GM18511 (cell line): ENCODE data around the gene DPYSL4.

Experiments
- ATAC-seq: cut with Tn5 transposase; IDR thresholded peaks from one replicate; pipeline ENCODE4 v1.9.1; 2021; ENCODE audit warnings: mild to moderate bottlenecking, moderate library complexity; ENCODE audit not compliant: unreplicated experiment

DPYSL4 gene

DNA sequence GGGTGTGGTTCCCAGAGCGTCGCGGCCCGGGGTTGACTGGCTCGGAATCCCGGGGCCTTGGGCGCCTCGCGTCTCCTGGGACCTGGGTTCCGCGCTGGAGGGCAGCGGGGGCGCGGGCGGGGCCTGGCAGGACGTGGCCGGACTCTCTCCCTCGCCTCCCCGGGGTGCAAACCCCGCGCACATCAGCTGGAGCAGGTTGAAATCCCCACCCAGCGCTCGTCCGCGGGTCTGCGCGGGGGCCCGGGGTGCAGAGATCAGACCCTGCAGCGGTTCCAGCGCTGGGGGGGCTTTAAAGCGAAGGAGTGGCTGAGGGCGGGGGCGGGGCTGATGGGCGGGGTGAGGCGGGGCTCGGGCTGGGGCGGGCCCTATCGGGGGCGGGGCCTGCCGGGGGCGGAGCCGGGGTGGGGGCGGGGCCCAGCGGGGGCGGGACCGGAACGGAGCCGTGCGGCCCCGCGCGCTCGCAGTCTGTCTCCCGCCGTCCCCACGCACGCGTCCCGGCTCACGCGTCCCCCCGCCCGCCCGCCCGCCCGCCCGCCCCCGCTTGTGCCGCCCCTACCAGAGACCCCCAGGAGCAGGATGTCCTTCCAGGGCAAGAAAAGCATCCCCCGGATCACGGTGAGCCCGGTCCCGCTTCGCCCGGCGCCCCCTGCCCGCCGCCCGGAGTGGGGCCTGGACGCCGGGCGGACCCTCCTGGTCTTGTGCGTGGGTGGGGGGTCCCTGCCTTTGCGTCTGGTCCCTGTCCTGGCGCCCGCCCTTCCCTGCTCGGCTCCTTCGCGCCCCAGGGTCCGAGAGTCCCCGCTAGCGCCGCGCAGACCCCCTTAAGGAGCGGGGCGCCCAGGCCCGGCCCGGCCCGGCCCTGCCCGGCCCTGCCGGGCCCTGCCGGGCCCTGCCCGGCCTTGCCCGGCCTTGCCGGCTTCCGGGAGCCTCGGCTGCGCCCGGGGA lies at the start of gene DPYSL4:
TSS of gene DPYSL4 (plus strand) at position 461 of the 942 bp plus-strand sequence. CDS start at position 577, 116 bp downstream.
- ATAC-seq = no peak

GRCh38 chr10:132137111-132138072 lies 49.4 kb upstream of the DPYSL4 start:
- ATAC-seq = no peak

GRCh38 chr10:132138133-132138532 lies 48.6 kb upstream of the DPYSL4 start:
- ATAC-seq = no peak

DNA sequence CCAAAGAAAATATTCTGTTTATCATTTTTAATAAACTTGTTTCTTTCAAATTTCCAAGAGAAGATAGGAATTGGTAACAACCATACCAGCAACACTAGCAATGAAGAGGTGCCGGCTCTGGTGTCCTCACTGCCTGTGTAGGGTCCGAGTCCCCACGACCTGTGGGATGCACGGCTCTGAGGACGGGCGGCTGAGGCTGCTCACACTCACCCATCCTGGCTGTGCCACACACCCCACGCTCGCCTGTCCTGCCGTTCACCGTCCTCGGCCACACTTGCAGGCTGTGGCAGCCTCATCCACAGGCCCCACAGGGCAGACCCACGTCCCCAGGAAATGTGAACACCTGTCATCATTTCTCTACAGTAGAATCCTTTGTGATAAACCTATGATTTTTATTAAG lies 48.2 kb upstream of the DPYSL4 start:
- no peak for ATAC-seq

DNA sequence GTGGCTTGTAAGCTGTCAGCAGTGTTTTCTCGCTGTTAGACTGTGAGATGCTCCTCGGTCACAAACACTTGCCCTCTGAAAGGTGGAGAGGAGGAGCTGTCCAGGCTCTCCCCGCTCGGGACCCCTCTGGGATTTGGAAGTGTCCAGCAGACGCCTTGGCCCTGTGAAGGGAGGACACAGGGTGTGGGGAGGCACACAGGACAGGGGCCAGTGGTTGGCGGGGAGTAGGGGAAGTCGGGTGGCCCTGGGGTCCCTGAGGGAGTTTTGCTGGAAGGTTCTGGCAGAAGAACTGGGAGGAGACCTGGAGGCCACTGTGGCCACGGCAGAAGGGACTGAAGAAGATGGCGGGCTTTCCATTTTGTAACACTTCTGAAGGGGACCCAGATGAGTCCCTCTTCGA lies 47.2 kb upstream of the DPYSL4 start:
- ATAC-seq = no peak

GRCh38 chr10:132140167-132140925 lies 46.4 kb upstream of the DPYSL4 start:
- no peak for ATAC-seq

GRCh38 chr10:132141076-132141475 lies 45.7 kb upstream of the DPYSL4 start:
- ATAC-seq = no peak

GRCh38 chr10:132141526-132142395 lies 45.0 kb upstream of the DPYSL4 start:
- ATAC-seq = peak; percentile 20

GRCh38 chr10:132142396-132143161 lies 44.2 kb upstream of the DPYSL4 start:
- peak; percentile 80 for ATAC-seq

GRCh38 chr10:132143162-132143561 lies 43.6 kb upstream of the DPYSL4 start:
- no peak for ATAC-seq

- no peak for ATAC-seq
These were observed 42.7 kb upstream of the DPYSL4 start for GRCh38 chr10:132144086-132144485.

GRCh38 chr10:132145002-132145401 lies 41.7 kb upstream of the DPYSL4 start:
- no peak for ATAC-seq

- ATAC-seq = no peak
These were observed 41.1 kb upstream of the DPYSL4 start for GRCh38 chr10:132145521-132146185.

GRCh38 chr10:132146271-132146671 lies 40.5 kb upstream of the DPYSL4 start:
- ATAC-seq = no peak

DNA sequence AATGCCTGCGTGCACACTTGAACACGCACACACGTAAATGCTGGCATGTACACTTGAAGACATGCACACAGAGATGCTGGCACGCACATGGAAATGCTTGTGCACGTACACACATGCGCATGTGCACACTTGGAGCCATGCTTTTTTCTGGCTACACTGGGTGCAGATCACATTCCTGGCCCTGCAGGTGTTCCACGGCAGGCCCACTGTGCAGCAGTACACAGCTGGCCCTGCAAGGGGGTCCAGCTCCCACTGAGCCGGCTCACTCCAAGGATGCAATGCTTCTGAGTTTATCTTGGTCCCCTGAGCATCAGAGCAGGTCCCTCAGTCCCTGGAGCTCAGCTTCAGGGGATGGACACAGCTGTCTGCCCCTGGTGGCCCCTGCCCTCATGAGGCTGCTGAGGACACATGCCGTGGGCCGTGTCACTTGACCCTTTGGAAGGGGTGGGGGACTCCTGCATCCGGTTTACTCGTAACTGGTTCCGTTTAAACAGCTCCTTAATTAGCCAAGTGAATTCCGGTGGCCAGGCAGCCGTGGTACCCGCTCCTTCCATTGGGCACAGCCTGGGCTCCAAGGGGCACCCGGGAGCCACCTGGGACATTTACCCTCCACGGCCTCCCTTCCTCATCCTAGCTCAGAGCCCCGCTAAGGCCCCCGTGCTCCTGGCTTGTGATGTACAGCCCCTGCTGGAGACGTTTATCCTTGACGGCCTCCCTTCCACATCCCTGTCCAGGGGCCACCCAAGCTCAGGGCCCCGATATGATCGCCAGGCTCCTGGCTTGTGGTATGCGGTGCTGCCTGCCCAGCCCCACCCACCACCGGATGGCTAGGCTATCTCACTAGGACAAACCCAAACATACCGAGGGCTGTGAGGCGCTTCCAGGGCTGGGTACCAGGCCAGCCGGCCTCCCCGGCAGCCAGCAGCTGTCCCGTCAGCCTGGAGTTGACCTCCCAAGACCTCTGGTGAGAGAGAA lies 39.5 kb upstream of the DPYSL4 start:
- ATAC-seq = no peak

- no peak for ATAC-seq
These were observed 38.2 kb upstream of the DPYSL4 start for GRCh38 chr10:132148261-132149251.
